GM15510 (cell line): ENCODE results near the gene OR5K2.

Experiments
- POLR2A ChIP-seq: IDR thresholded peaks from 3 replicates; pipeline ENCODE4 v1.6.1; 2011; ENCODE audit warnings: borderline replicate concordance; ENCODE audit not compliant: insufficient read length; ENCODE audit errors: extremely low read depth

Gene OR5K2

DNA sequence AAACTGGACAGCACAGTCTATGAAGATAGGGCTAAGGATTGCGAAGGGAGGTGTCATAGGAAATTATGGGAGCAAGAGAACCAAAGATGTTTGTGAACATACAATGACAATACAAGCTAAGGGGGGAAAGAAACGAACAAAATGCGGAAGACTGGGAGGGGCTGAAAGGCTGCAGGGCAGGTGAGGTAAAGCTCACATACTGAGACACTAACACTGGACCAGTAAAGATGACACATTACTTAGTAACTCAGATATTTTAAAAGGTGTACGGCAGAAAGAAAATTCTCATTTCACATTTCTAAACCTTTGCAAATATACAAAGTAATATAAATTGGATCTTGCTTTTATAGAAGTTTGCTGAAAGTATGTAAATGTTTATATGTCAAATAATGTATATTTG is 15.1 kb downstream of the OR5K2 start:
- TF ChIP-seq POLR2A: no peak

DNA sequence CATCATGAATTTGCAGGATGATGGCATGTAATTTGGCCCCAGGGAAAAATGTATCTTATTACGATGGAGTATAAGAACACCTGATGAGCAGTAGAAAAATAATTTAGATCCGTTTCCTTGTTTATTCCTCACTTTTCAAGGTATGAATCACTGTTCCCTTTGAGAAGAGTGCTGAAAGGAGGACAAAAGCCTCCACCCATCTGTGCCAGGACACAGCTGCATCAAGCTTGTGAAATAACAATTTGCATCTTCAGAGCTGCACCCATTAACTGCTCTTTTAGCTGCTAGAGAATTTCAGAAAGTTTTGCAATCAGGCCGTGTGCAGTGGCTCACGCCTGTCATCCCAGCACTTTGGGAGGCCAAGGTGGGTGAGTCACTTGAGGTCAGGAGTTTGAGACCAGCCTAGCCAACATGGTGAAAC is 15.6 kb downstream of the OR5K2 start:
- TF ChIP-seq POLR2A: no peak

DNA sequence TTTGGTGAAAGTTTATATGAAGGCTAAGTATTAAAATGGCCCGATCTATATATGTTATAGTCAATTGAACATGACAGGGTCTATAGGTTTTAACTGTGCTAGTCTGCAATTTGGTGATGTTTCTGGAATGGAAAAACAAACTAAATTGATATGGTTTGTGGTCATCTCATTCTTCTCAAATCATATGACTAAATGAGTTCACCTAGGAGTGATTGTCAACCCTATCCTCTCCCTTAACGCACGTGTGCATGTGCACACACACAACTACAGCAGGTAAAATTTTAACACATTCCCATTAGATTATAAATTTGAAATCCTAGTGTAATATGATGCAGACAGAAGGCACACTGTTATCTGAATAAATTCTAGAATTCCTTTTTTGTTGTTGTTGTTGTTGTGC is 16.3 kb downstream of the OR5K2 start:
- TF ChIP-seq POLR2A: no peak

DNA sequence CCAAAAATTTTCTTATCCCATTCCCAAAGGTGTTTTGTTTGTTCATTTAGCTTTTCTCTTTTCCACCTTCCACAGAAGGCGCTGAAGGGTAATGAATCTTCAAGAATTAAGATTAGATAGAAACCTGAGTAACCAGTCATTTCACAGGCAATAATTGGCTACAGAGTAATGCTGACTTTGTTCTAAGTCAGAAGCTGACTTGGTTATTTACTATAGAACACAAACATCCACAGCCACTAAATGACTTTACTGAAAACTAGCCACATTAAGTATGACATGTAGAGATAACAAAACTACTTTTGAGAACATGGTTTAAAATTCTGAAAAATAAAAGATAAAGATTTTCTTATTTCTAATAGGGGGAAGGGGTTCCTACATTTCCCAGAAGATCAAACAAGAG is 17.5 kb downstream of the OR5K2 start:
- TF ChIP-seq POLR2A: no peak

DNA sequence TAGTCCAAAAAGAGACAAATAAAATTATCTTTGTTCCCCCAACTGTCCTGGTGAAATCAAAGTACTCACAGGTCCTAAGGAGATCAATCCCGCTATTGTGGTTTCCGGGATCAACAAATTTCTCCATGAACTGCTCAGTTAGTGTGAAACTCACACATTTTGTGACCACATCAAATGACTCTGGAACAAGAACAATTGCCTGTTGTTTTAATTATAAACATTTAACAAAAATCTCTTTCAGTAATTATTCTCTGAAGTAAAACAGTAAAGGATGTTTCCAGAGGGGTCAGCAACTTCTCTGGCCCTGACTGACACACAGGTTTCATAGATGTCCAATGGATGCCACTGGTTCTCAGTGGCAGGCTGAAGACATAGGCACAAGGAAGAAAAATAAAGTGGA is 21.3 kb downstream of the OR5K2 start:
- TF ChIP-seq POLR2A: no peak

DNA sequence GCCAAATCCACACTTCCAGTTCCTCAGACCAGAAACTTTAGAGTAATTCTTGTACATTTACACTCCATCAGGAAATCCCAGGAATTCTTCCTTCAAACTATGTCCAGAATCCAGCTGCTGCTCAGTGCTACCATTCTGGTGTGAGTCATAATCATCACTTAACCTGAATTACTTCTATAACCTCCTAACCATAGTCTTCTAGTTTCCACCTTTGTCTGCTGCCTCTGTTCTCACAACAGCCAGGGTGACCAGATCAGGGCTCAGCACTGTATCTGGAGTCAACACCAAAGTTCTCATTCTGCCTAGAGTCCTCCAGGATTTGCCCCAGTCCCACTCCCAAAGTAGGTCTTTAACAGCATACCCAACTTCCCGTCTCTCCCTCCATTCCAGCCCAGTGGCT is 21.9 kb downstream of the OR5K2 start:
- no peak for TF ChIP-seq POLR2A

DNA sequence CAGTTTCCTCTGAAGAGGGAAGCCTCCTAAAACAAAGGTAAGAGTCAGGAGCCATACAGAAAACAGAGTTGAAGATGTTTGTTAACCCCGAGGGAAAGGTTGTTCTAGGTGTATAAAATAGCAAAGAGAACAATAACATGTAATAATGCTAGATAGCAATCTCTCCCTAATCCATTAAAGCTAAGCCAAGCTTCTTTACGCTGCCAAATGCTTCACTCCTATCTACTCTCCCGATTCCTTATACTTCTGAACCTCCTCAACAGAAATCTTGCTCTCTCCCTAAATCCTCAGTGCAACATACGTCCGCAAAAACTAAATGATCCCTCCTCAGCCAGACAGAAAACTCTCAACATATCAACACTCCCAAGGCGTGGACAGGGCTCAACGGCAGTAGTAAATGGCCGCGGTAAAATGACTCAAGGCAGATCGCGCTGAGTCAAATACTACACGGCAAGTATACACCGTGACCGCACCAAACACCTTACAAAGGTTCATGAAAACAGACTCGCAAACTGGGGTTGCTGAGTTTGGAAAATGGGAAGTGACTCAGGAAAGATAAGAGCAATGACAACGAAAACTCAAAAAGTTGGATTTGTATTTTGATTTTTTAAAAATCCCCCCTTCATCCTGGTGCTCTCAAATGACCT is 24.5 kb downstream of the OR5K2 start:
- no peak for TF ChIP-seq POLR2A

DNA sequence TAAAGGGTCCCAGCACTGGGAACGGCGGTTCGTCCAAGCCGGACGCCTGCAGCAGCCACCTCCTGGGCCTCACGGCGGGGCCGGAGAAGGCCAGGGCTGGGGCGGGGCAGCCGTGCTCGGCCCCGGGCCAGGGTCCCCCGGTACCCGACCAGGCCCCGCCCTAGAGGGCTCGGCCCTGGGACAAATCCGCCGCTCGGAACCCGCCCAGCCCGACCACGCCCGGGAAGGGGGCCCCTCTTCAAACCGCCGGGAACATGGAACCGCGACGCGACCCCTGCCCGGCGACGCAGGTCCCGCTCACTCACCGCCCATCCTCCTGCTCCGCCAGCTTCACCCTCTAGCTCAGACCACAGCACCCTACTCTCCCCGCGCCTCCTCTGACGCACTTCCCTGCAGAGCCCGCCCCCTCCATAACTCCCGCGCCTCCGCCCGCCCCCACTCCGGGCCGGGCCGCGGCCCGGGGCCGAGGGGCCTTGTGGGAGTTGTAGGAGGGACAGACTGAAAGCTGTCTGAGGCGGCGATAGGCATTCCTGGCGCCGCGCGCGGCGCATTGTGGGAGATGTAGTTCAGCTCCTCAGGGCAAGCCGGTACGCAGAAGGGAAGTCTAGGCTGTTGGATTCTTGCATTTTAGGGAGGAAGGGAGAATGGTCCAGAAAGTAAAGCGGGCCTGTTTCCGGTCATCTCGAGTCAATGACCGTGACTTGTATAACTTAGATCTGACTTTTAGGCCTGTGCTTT is 25.2 kb downstream of the OR5K2 start, which contains the start of gene CLDND1:
Gene CLDND1, minus strand, starts transcription at position 359 of the 738 bp plus-strand sequence. CDS start 1,478 bp downstream, outside the sequence.
- TF ChIP-seq POLR2A: peak; percentile 91

DNA sequence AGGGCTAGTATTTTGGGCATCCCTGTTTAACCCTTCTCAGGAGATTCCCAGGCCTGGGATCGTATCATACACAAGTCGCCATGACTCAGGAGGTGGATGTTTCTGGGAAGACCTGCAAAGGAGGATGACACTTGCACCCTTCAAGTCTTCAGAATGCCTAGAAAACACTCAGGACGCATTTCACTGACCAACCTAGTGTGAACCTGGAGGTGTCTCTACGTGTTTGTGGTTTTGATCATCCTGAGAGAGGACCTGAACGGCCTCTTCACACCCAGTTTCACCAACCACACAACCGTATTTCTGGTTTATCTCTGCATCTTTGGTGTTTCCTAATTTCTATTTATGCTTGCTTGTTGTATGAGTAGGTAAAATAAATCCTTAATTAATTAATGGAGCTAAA is 28.0 kb downstream of the OR5K2 start:
- TF ChIP-seq POLR2A: peak; percentile 12

DNA sequence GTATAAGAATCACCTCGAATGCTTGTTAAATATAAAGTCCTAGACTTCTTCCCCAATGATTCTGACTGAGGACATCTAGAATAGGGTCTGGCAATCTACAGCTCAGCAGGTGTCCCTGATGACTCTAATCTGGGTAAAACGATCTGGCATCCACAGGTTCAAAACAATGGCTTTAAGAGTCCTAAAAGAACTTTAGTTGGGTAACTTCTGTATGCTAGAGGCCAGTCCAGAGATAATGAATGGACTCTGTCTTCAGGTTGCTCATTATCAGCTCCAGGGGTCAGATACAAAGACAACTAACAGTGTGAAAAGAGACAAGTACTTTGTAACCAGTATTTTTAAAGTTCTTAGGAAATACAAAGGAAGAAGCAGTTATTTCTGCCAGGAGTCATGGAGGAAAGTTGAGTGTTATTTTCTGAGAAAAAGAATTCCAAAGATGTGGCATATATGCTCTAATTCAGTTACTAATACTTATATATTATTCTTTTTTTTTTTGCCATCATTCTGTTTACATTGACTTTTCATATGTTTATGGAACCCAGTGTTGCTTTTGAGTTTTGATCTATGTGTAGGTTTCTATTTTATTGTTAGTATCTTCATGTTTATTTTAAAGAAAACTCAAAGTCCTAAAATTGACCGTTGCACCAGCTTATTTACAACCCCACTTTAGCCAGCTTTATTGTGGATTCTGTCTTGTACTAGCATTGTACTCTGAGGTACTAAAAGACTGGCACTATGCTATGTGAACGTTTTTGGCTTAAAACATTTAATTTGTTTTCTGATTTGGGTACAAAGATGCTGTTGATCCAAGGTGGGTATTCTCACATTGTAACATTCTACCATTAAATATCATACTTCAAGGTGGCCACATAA is 31.2 kb downstream of the OR5K2 start:
- no peak for TF ChIP-seq POLR2A

DNA sequence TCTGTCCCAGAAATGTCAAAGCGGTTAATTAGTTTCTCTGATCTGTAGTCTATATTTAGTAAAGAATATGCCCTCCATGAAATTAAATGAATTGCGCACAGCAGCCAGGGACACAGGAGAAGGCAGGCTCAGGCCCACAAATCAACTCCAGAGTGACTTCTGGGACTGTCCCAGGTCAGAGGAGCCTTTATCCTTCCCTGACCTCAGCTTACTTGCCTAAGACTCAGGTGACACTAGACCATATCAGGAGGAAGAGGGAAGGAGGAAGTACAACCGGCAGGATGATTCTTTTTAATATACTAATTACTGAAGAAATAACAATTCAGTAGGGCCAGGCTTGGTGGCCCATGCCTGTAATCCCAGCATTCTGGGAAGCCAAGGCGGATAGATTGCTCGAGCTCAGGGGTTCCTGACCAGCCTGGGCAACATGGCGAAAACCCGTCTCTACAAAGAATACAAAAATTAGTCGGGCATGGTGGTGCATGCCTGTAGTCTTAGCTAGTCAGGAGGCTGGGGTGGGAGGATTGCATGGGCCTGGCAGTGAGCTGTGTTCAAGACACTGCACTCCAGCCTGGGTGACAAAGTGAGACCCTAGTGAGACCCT is 32.5 kb downstream of the OR5K2 start:
- TF ChIP-seq POLR2A: no peak

DNA sequence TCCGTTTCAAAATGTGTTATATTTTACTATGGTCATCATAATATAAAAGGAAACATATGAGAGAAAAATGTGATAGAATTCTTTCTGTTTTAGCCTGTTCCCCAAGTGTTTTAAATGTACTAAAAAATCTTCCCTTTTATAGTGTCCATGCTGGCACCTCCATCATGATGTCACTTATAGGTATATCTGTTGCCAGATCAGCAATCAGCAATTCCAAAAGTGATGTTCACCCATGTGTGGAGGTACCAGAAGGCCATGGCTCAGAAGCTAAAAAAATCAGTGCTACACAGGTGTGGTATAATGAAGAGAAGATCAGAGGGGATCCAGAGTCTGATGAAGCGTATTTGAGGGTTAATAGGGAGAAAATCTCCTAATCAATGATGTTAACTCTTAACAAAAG is 33.2 kb downstream of the OR5K2 start:
- no peak for TF ChIP-seq POLR2A

DNA sequence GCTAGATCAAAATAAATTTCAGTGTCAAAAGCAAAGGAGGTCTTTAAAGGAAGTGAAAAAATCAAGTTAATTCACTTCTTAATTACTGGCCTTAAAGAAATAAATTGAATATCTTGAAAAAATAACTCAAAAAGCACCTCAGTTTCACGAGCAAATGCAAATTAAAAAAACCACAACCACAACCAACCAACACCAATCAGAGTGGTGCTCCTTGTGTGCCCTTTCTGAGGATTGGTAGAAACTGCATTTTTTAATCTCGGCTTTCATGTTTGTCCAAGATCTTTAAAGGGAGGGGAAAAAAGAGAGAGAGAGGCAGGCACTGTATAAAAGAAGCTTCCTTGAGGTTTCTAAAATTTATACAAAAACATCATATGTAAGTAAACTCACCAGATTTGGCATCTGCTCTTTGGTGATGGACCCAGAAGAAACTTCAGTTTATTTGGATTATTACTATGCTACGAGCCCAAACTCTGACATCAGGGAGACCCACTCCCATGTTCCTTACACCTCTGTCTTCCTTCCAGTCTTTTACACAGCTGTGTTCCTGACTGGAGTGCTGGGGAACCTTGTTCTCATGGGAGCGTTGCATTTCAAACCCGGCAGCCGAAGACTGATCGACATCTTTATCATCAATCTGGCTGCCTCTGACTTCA is 34.3 kb downstream of the OR5K2 start, which contains the start of gene GPR15:
Gene GPR15, plus strand, starts transcription at position 357 of the 653 bp plus-strand sequence. Its CDS starts 56 bp downstream, at position 413.
- peak; percentile 44 for TF ChIP-seq POLR2A

DNA sequence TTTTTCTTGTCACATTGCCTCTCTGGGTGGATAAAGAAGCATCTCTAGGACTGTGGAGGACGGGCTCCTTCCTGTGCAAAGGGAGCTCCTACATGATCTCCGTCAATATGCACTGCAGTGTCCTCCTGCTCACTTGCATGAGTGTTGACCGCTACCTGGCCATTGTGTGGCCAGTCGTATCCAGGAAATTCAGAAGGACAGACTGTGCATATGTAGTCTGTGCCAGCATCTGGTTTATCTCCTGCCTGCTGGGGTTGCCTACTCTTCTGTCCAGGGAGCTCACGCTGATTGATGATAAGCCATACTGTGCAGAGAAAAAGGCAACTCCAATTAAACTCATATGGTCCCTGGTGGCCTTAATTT is 34.8 kb downstream of the OR5K2 start:
- TF ChIP-seq POLR2A: peak; percentile 20
